Right lobe of liver (tissue), 6 donors: ENCODE data around the gene IGFBP2. TPM values are rescaled to one million over a fixed set of nuclear protein-coding genes. Genes with fewer than 3 reads are reported as not detected.

Source experiments
- ATAC-seq, 4 donors: fragments of 200-7000 bp; cut with Tn5 transposase; one replicate each; pipeline ENCODE4 v1.9.1; 2020; ENCODE audit warnings: mild to moderate bottlenecking in 4 of 4, moderate library complexity in 4 of 4
- DNase-seq, 3 donors: peaks; one replicate each; pipeline ENCODE4 v3.0.0-alpha.2; 2020
- H3K27ac ChIP-seq, 3 donors: fragments of 200-600 bp; one replicate each; pipeline ENCODE4 v1.8.0; 2022
- H3K27me3 ChIP-seq, 2 donors: fragments of 200-600 bp; one replicate each; pipeline ENCODE4 v1.8.0; 2022
- H3K36me3 ChIP-seq, 4 donors: fragments of 200-600 bp; sonication (generic) in 1 of 4; one replicate each; pipeline versions ENCODE4 v1.5.1 to v1.8.0; 2017 to 2022; ENCODE audit warnings: control low read depth in 1 of 4
- H3K4me1 ChIP-seq, 4 donors: fragments of 200-600 bp; sonication (generic) in 1 of 4; one replicate each; pipeline versions ENCODE4 v1.5.1 to v1.8.0; 2017 to 2022; ENCODE audit warnings: control low read depth in 1 of 4
- H3K4me3 ChIP-seq, 3 donors: fragments of 200-600 bp; one replicate each; pipeline ENCODE4 v1.8.0; 2022
- H3K9me3 ChIP-seq, 4 donors: fragments of 200-600 bp; sonication (generic) in 1 of 4; one replicate each; pipeline versions ENCODE4 v1.5.1 to v1.8.0; 2017 to 2022; ENCODE audit warnings: control low read depth in 1 of 4
- CTCF ChIP-seq, 4 donors: fragments of 200-600 bp in 3 of 4; fragments of 450-650 bp in 1 of 4; IDR thresholded peaks; one replicate each; pipeline versions ENCODE4 v1.5.1 to v1.8.0; 2016 to 2022; ENCODE audit warnings: antibody characterized with exemption in 4 of 4, mild to moderate bottlenecking in 2 of 4
- POLR2A ChIP-seq: fragments of 450-650 bp; IDR thresholded peaks from one replicate; pipeline ENCODE4 v1.6.1; 2017; ENCODE audit warnings: antibody characterized with exemption, mild to moderate bottlenecking
- WGBS: methylation state at CpG from one replicate; pipeline ENCODE4 v1.1.6; 2018; ENCODE audit warnings: low coverage, low lambda C conversion rate; ENCODE audit not compliant: insufficient coverage; ENCODE audit errors: missing lambda C conversion rate; 5-methylcytosine and 5-hydroxymethylcytosine counted together
- intact Hi-C, 2 donors: fragments of 100-400 bp; cut with DNase I; formaldehyde crosslinking; loops; one replicate each; pipeline versions ENCODE4 v1.11.2 to v1.14.1; 2022
- total RNA-seq, 6 experiments: library from RNA; depleted of rRNA in 2 of 6; stranded (reverse); fragments of >200 nt in 2 of 6; fragmentation: NEBNext Ultra II Directional in 3 of 6; extraction: Animal tissue kit (Norgen Biotek cat#: 25700) in 3 of 6; gene quantifications; one replicate each; pipeline versions ENCODE4 v1.1.0 to v1.2.4, GENCODE V29; 2016 to 2023
- donor health status: DM: no; HTN: yes; CAD: no.
- donor health status: DM: no; HTN: no; CAD: no.
- donor health status: DM: no; HTN: no; CAD: no.
- donor health status: DM: no; HTN: yes; CAD: no.
- donor health status: DM: no; HTN: yes; CAD: no.

Gene IGFBP2
- total RNA-seq, 6 experiments from 2014 or later, result 276 to 1,091 (median 406) TPM

- intact Hi-C loops, result loop anchor here in 1 of 2 donors (10.0 kb wide), 1 partner anchor 1043 kb away; no protein-coding TSS in a partner anchor
- ATAC-seq, result no peak
- Histone ChIP-seq H3K9me3 (no peaks in the 10 kb centered on the region), H3K27ac (no peak overlapping the region), H3K27me3 (no peaks in the 10 kb centered on the region), H3K36me3 (no peaks in the 10 kb centered on the region), H3K4me1 (no peaks in the 10 kb centered on the region), H3K4me3 (no peak overlapping the region)
- DNase-seq, result no peak
- no peak for TF ChIP-seq POLR2A
- TF ChIP-seq CTCF (IDR thresholded peaks at IDR 0.05), result no peak
- WGBS, result 65% methylated on average over 12 of the region's 12 CpGs
Observed at GRCh38 chr2:216671791-216672343, 38.6 kb downstream of the IGFBP2 start.

- no peaks in the 10 kb centered on the region for H3K9me3 ChIP-seq
- no peak overlapping the region for H3K4me3 ChIP-seq
- no peaks in the 10 kb centered on the region for H3K36me3 ChIP-seq
- 82% methylated on average over 6 of the region's 10 CpGs for WGBS
- H3K4me1 ChIP-seq, result no peaks in the 10 kb centered on the region
- H3K27ac ChIP-seq, result no peak overlapping the region
- TF ChIP-seq CTCF (IDR thresholded peaks at IDR 0.05), result no peak
- TF ChIP-seq POLR2A, result no peak
- no peaks in the 10 kb centered on the region for H3K27me3 ChIP-seq
- DNase-seq (no peak), ATAC-seq (no peak)
- intact Hi-C loops, result loop anchor here in 1 of 2 donors (10.0 kb wide), 1 partner anchor 1042 kb away; no protein-coding TSS in a partner anchor
Observed at GRCh38 chr2:216672466-216672865, 39.2 kb downstream of the IGFBP2 start.

- DNase-seq (no peak), ATAC-seq (no peak)
- no peaks in the 10 kb centered on the region for H3K36me3 ChIP-seq
- no peaks in the 10 kb centered on the region for H3K27me3 ChIP-seq
- intact Hi-C loops, result loop anchor here in 1 of 2 donors (10.0 kb wide), 1 partner anchor 1042 kb away; no protein-coding TSS in a partner anchor
- TF ChIP-seq POLR2A (no peak), CTCF (IDR thresholded peaks at IDR 0.05) (no peak)
- H3K9me3 ChIP-seq, result no peaks in the 10 kb centered on the region
- 94% methylated on average over 5 of the region's 10 CpGs for WGBS
- no peaks in the 10 kb centered on the region for H3K4me1 ChIP-seq
- no peak overlapping the region for H3K4me3 ChIP-seq
- H3K27ac ChIP-seq, result no peak overlapping the region
Observed at GRCh38 chr2:216673021-216673420, 39.8 kb downstream of the IGFBP2 start.

- Histone ChIP-seq H3K4me3 (no peak overlapping the region), H3K27me3 (no peaks in the 10 kb centered on the region), H3K36me3 (no peaks in the 10 kb centered on the region), H3K4me1 (no peaks in the 10 kb centered on the region), H3K9me3 (no peaks in the 10 kb centered on the region), H3K27ac (no peak overlapping the region)
- ATAC-seq (no peak), DNase-seq (no peak)
- no peak for TF ChIP-seq POLR2A
- TF ChIP-seq CTCF (IDR thresholded peaks at IDR 0.05), result no peak
- WGBS, result 80% methylated on average over 1 of the region's 9 CpGs
- intact Hi-C loops, result loop anchor here in 1 of 2 donors (10.0 kb wide), 1 partner anchor 1041 kb away; no protein-coding TSS in a partner anchor
Observed at GRCh38 chr2:216673609-216674008, 40.4 kb downstream of the IGFBP2 start.
